Trophoblast cell (in vitro differentiated cells and primary cell): Measurements from ENCODE around the gene RCOR3.

Source experiments
- DNase-seq, 2 donors: peaks; one replicate each; pipeline ENCODE4 v3.0.0-alpha.2; 2016
- H2AFZ ChIP-seq: 2 replicates; pipeline ENCODE4 v1.6.1; 2013; ENCODE audit warnings: low read length, moderate library complexity, mild to moderate bottlenecking; ENCODE audit not compliant: insufficient read depth, poor library complexity
- H2AK5ac ChIP-seq: 2 replicates; pipeline ENCODE4 v1.6.1; 2013; ENCODE audit warnings: mild to moderate bottlenecking, low read length
- H2BK120ac ChIP-seq: 2 replicates; pipeline ENCODE4 v1.6.1; 2013; ENCODE audit warnings: low read length, mild to moderate bottlenecking, moderate library complexity; ENCODE audit not compliant: insufficient read depth, poor library complexity
- H2BK12ac ChIP-seq: 2 replicates; pipeline ENCODE4 v1.6.1; 2013; ENCODE audit warnings: mild to moderate bottlenecking, low read length, moderate library complexity
- H2BK5ac ChIP-seq: 2 replicates; pipeline ENCODE4 v1.6.1; 2013; ENCODE audit warnings: low read length, low read depth, moderate library complexity, mild to moderate bottlenecking; ENCODE audit not compliant: poor library complexity
- H3K14ac ChIP-seq: 2 replicates; pipeline ENCODE4 v1.6.1; 2013; ENCODE audit warnings: mild to moderate bottlenecking, low read length
- H3K18ac ChIP-seq: 2 replicates; pipeline ENCODE4 v1.6.1; 2013; ENCODE audit warnings: mild to moderate bottlenecking, low read length
- H3K23ac ChIP-seq: 2 replicates; pipeline ENCODE4 v1.6.1; 2013; ENCODE audit warnings: low read length
- H3K27ac ChIP-seq: 2 replicates; pipeline ENCODE4 v1.5.1; 2013; ENCODE audit warnings: low read depth, mild to moderate bottlenecking, inconsistent platforms, low read length, moderate library complexity
- H3K27me3 ChIP-seq: 2 replicates; pipeline ENCODE4 v1.6.1; 2013; ENCODE audit warnings: inconsistent platforms, mild to moderate bottlenecking, low read length, moderate library complexity; ENCODE audit not compliant: insufficient read depth
- H3K36me3 ChIP-seq, 2 experiments: 1 replicate in 1 of 2; 2 replicates in 1 of 2; pipeline ENCODE4 v1.6.1; 2013; ENCODE audit warnings: low read length in 2 of 2, mild to moderate bottlenecking in 2 of 2, moderate library complexity in 1 of 2; ENCODE audit not compliant: insufficient read depth in 2 of 2, control insufficient read depth in 1 of 2
- H3K4ac ChIP-seq: 2 replicates; pipeline ENCODE4 v1.6.1; 2013; ENCODE audit warnings: low read depth, mild to moderate bottlenecking, low read length, moderate library complexity
- H3K4me1 ChIP-seq, 2 experiments: 1 replicate in 1 of 2; 2 replicates in 1 of 2; pipeline ENCODE4 v1.6.1; 2013; ENCODE audit warnings: low read length in 2 of 2, mild to moderate bottlenecking in 2 of 2, moderate library complexity in 1 of 2; ENCODE audit not compliant: insufficient read depth in 2 of 2, control insufficient read depth in 1 of 2
- H3K4me2 ChIP-seq: 2 replicates; pipeline ENCODE4 v1.6.1; 2013; ENCODE audit warnings: inconsistent platforms, mild to moderate bottlenecking, low read length, moderate library complexity
- H3K4me3 ChIP-seq: 2 replicates; pipeline ENCODE4 v1.5.1; 2013; ENCODE audit warnings: mild to moderate bottlenecking, low read depth, low read length, inconsistent platforms
- H3K79me1 ChIP-seq: one replicate; pipeline ENCODE4 v1.6.1; 2013; ENCODE audit warnings: low read length
- H3K79me2 ChIP-seq: 2 replicates; pipeline ENCODE4 v1.6.1; 2013; ENCODE audit warnings: low read length, mild to moderate bottlenecking; ENCODE audit not compliant: control insufficient read depth, insufficient read depth, poor library complexity
- H3K9ac ChIP-seq: 2 replicates; pipeline ENCODE4 v1.6.1; 2013; ENCODE audit warnings: mild to moderate bottlenecking, low read length
- H3K9me3 ChIP-seq: 2 replicates; pipeline ENCODE4 v1.6.1; 2013; ENCODE audit warnings: low read depth, mild to moderate bottlenecking, control low read depth, inconsistent platforms, low read length; ENCODE audit not compliant: insufficient read depth
- H4K12ac ChIP-seq: 2 replicates; pipeline ENCODE4 v1.6.1; 2013; ENCODE audit warnings: low read depth, mild to moderate bottlenecking, low read length, moderate library complexity
- H4K8ac ChIP-seq: 2 replicates; pipeline ENCODE4 v1.6.1; 2013; ENCODE audit warnings: low read depth, mild to moderate bottlenecking, low read length, moderate library complexity
- H4K91ac ChIP-seq: one replicate; pipeline ENCODE4 v1.6.1; 2013; ENCODE audit warnings: low read depth, mild to moderate bottlenecking, low read length, moderate library complexity
- WGBS: extraction: QIAGEN DNeasy Blood & Tissue Kit; methylation state at CpG from one replicate; pipeline ENCODE4 v1.1.7; 2013; ENCODE audit warnings: missing lambda C conversion rate; ENCODE audit not compliant: insufficient read length, insufficient coverage; ENCODE audit errors: extremely low coverage; 5-methylcytosine and 5-hydroxymethylcytosine counted together

RCOR3 gene

GRCh38 chr1:211282023-211282373 lies 22.8 kb downstream of the RCOR3 start:
- Histone ChIP-seq H2AK5ac (no peak overlapping the region), H2AFZ (no peak overlapping the region), H2BK5ac (no peak overlapping the region), H2BK120ac (no peak overlapping the region), H3K36me3 (peaks cover 15 to 17% of the 10 kb centered on the region in 2 experiments), H3K9me3 (no peaks in the 10 kb centered on the region), H3K27ac (no peak overlapping the region), H4K8ac (no peak overlapping the region), H3K18ac (no peak overlapping the region), H3K4me1 (peaks cover 0 to 3% of the 10 kb centered on the region in 2 experiments), H2BK12ac (no peak overlapping the region), H3K4me3 (no peak overlapping the region), H3K9ac (no peak overlapping the region), H3K14ac (no peak overlapping the region), H4K91ac (no peak overlapping the region), H3K79me2 (no peaks in the 10 kb centered on the region), H4K12ac (no peak overlapping the region), H3K27me3 (no peaks in the 10 kb centered on the region), H3K23ac (no peak overlapping the region), H3K79me1 (no peaks in the 10 kb centered on the region), H3K4me2 (no peak overlapping the region), H3K4ac (no peak overlapping the region)
- no peak for DNase-seq

- Histone ChIP-seq H3K27me3 (no peaks in the 10 kb centered on the region), H4K12ac (no peak overlapping the region), H3K79me1 (no peaks in the 10 kb centered on the region), H3K4me1 (peaks cover 0 to 3% of the 10 kb centered on the region in 2 experiments), H2AK5ac (no peak overlapping the region), H2AFZ (no peak overlapping the region), H3K18ac (no peak overlapping the region), H3K79me2 (no peaks in the 10 kb centered on the region), H3K27ac (no peak overlapping the region), H3K9ac (no peak overlapping the region), H3K36me3 (peaks cover 13 to 18% of the 10 kb centered on the region in 2 experiments), H2BK120ac (no peak overlapping the region), H2BK5ac (no peak overlapping the region), H3K4me3 (no peak overlapping the region), H2BK12ac (no peak overlapping the region), H3K14ac (no peak overlapping the region), H4K8ac (no peak overlapping the region), H3K4ac (no peak overlapping the region), H3K23ac (no peak overlapping the region), H3K4me2 (no peak overlapping the region), H3K9me3 (no peaks in the 10 kb centered on the region), H4K91ac (no peak overlapping the region)
- no peak for DNase-seq
- WGBS = no CpG with 5 or more reads among the region's 4 CpGs
Observed at GRCh38 chr1:211285196-211285595, 26.0 kb downstream of the RCOR3 start.

DNA sequence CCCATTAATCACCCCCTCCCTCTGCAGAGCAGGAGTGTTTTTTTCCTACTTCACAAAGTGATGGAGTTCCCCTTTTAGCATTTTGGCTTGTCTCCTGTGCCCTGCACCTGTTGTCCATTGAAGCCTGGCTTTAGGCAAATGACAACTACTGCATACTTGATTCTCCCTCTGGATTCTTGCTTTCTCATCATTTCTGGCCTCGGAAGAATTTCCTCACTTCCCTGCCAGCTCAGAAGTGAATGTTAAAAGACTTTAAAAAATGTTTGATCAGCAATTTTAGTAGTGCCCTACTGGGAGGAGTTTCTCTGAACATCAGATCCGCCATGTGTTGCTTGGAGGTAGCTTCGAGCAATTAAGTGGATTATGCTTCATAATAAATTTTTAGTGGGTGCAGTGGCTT lies 28.1 kb downstream of the RCOR3 start:
- Histone ChIP-seq H2AK5ac (no peak overlapping the region), H4K8ac (no peak overlapping the region), H3K4me3 (no peak overlapping the region), H3K18ac (no peak overlapping the region), H3K9ac (no peak overlapping the region), H2BK5ac (no peak overlapping the region), H3K4ac (no peak overlapping the region), H3K27ac (no peak overlapping the region), H4K91ac (no peak overlapping the region), H3K4me1 (no peaks in the 10 kb centered on the region), H3K14ac (no peak overlapping the region), H4K12ac (no peak overlapping the region), H3K23ac (no peak overlapping the region), H3K79me1 (no peaks in the 10 kb centered on the region), H2BK12ac (no peak overlapping the region), H3K79me2 (no peaks in the 10 kb centered on the region), H2BK120ac (no peak overlapping the region), H3K36me3 (peaks cover 13 to 23% of the 10 kb centered on the region in 2 experiments), H3K4me2 (no peak overlapping the region), H3K27me3 (no peaks in the 10 kb centered on the region), H3K9me3 (no peaks in the 10 kb centered on the region), H2AFZ (no peak overlapping the region)
- no peak for DNase-seq
- WGBS = no CpG with 5 or more reads among the region's 3 CpGs

DNA sequence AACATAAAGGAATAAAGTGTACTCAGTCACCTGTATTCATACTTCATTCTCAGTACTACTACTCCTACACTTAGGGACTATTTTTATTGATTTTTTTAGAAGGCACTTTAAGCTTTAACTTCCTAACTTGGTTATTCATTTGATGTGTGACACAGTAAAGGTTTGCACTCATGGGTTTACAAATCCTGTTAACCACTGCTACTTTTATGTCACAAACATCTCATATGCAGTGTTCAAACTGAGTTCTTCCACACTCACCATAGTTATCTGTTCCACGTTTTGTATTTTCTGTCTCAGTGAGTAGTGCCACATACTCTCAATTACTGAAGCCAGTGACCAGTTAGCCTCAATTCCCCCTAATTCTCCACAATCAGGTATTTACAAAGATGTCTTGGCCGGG lies 33.2 kb downstream of the RCOR3 start:
- Histone ChIP-seq H3K9me3 (no peaks in the 10 kb centered on the region), H4K8ac (no peak overlapping the region)
- no CpG with 5 or more reads among the region's 2 CpGs for WGBS

GRCh38 chr1:211296396-211296795 lies 37.2 kb downstream of the RCOR3 start:
- Histone ChIP-seq H3K79me2 (no peaks in the 10 kb centered on the region), H3K27ac (no peak overlapping the region), H4K91ac (no peak overlapping the region), H4K8ac (no peak overlapping the region), H3K27me3 (no peaks in the 10 kb centered on the region), H3K36me3 (peaks cover 6 to 14% of the 10 kb centered on the region in 2 experiments), H3K79me1 (no peaks in the 10 kb centered on the region), H3K14ac (no peak overlapping the region), H3K4ac (no peak overlapping the region), H3K4me2 (no peak overlapping the region), H2BK5ac (no peak overlapping the region), H4K12ac (no peak overlapping the region), H2BK120ac (no peak overlapping the region), H3K18ac (no peak overlapping the region), H3K23ac (no peak overlapping the region), H3K4me1 (no peaks in the 10 kb centered on the region), H2AFZ (no peak overlapping the region), H3K4me3 (no peak overlapping the region), H3K9ac (no peak overlapping the region), H3K9me3 (no peaks in the 10 kb centered on the region), H2AK5ac (no peak overlapping the region), H2BK12ac (no peak overlapping the region)
- no peak for DNase-seq

More for the DNA sequence above, 33.2 kb downstream of the RCOR3 start:
- H3K23ac ChIP-seq = no peak overlapping the region
- H3K4me1 ChIP-seq = no peaks in the 10 kb centered on the region
- H2BK5ac ChIP-seq = no peak overlapping the region
- H2BK120ac ChIP-seq = no peak overlapping the region
- no peak overlapping the region for H4K91ac ChIP-seq
- no peak overlapping the region for H2AFZ ChIP-seq
- H3K4me3 ChIP-seq = no peak overlapping the region
- no peak overlapping the region for H3K14ac ChIP-seq
- no peak overlapping the region for H3K27ac ChIP-seq
- H3K4ac ChIP-seq = no peak overlapping the region
- H3K4me2 ChIP-seq = no peak overlapping the region
- H2BK12ac ChIP-seq = no peak overlapping the region
- no peaks in the 10 kb centered on the region for H3K79me2 ChIP-seq
- no peak overlapping the region for H3K9ac ChIP-seq
- no peak overlapping the region for H2AK5ac ChIP-seq
- H3K79me1 ChIP-seq = no peaks in the 10 kb centered on the region
- H3K18ac ChIP-seq = no peak overlapping the region
- no peak for DNase-seq
- no peaks in the 10 kb centered on the region for H3K27me3 ChIP-seq
- H4K12ac ChIP-seq = no peak overlapping the region
- peaks cover 4 to 17% of the 10 kb centered on the region in 2 experiments for H3K36me3 ChIP-seq
